NCI-H146 (cell line): ENCODE results near the gene TMC6.
A peak's percentile ranks its signal among the peaks of the same experiment; 100 is the strongest.

Source experiments
- DNase-seq: peaks from one replicate; lab custom pipeline; 2025; lab: John Stamatoyannopoulos, UW

TMC6 gene

GRCh38 chr17:78135858-78136500 is 7.4 kb upstream of the TMC6 start:
- no peak for DNase-seq

GRCh38 chr17:78134899-78135385 is 6.4 kb upstream of the TMC6 start:
- DNase-seq = no peak

GRCh38 chr17:78133971-78134898 is 5.7 kb upstream of the TMC6 start:
- DNase-seq = peak; percentile 74

- no peak for DNase-seq
Observed at GRCh38 chr17:78133179-78133951, 4.8 kb upstream of the TMC6 start.

GRCh38 chr17:78132767-78133178 is 4.2 kb upstream of the TMC6 start:
- DNase-seq = no peak

GRCh38 chr17:78132084-78132676 is 3.6 kb upstream of the TMC6 start:
- DNase-seq = peak; percentile 37

GRCh38 chr17:78131172-78132083 is 2.9 kb upstream of the TMC6 start:
- no peak for DNase-seq

GRCh38 chr17:78130437-78131101 is 2.0 kb upstream of the TMC6 start, which contains the start of gene TMC8:
TMC8 (plus strand) TSS chr17:78130771; CDS start chr17:78131589, 818 bp downstream.
- DNase-seq = no peak

GRCh38 chr17:78130090-78130436 is 1.5 kb upstream of the TMC6 start:
- no peak for DNase-seq

- DNase-seq = no peak
Observed at GRCh38 chr17:78129351-78130089, 965 bp upstream of the TMC6 start.

GRCh38 chr17:78127888-78128550 is 536 bp downstream of the TMC6 start:
- peak; percentile 38 for DNase-seq

- DNase-seq = no peak
Observed at GRCh38 chr17:78127239-78127887, 1.2 kb downstream of the TMC6 start.

- DNase-seq = no peak
Observed at GRCh38 chr17:78126895-78127238, 1.7 kb downstream of the TMC6 start.

- no peak for DNase-seq
Observed at GRCh38 chr17:78125976-78126894, 2.3 kb downstream of the TMC6 start.

GRCh38 chr17:78125138-78125913 is 3.2 kb downstream of the TMC6 start:
- DNase-seq = no peak

GRCh38 chr17:78124836-78125137 is 3.8 kb downstream of the TMC6 start:
- DNase-seq = no peak
